CD4-positive, alpha-beta T cell treated with Interleukin-6 for 4 hours (primary cell): ENCODE measurements around the gene HOXA4.

ENCODE experiments used
- DNase-seq: peaks from one replicate; pipeline ENCODE4 v3.0.0-alpha.2; 2020; ENCODE audit warnings: mixed read lengths

The HOXA4 gene

DNA sequence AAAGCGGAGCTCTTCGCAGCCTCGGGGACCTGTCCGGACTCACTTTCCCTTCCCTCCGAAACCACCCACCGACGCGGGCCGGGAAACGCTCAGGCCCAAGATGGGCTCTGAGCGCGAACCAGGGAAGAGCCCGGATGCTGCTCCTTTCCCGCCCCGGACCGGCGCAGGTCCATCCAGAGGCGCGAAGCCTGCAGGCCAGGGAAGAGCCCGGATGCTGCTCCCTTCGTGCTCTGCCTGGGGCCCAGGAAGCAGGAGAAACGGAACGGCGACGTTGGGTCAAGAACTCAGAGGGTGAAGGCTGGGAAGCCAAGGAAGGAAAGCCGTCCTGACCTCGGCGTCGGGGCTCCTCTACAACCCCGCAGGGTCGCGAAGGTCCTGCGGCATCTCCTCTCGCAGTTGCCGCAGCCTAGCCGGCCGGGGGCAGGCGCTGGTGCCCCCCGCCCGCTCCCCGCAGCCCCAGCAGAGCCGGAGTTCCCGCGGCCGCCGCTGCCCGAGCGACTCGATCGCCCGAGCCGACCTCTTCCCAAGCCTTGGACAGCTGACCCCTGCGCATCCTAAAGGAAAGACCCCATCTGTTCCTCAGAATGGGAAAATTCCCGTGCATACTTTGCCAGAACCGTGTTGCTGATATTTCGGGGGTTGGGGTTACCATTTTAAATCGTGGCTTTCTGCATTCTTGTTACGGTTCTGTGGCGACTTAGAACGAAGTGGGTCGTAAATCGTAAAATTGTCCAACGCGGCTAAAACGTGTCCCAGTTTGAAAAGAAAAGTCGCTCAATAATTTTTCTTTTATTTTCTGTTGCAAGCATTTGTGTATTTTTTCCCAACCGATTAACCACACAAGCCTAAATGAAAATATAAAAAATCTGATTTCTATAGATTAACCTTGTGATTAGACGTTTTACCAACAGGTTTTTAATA lies 42.3 kb downstream of the HOXA4 start:
- no peak for DNase-seq

DNA sequence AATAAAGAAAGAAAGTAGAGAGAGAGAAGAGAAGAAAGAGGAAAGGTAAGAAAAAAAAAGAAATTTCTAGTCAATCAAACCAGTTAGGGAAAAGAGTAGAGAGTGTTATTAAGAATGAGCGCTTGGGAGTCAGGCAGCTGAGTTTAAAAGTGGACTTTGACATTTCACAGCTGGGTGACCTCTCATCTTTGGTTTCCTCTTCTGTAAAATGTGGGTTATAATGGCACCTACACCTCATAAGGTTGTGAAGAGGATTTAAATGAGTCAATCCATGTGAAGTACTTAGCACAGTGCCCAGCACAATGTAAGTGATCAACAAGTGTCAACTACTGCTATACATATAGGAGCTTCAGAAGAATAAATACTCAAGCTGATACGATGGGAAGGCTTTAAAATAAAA lies 46.9 kb downstream of the HOXA4 start:
- no peak for DNase-seq

DNA sequence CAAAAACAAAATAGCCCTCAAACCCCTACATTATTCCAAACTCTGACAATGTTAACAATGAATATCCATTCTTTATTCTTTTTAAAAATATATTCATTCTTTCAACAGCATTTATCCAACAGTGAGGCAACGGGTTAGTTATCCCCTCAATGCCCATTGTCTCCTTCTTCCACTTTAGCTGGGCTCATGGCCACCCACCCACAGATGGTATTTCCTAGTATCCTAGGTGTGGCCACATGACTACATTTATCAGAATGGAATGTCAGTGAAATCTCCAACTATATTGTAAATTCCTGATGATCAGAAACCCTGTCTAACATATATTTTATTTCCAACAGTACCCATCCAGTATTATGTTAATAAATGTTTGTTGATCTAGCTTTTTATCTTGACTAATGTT lies 48.4 kb downstream of the HOXA4 start:
- DNase-seq = no peak

DNA sequence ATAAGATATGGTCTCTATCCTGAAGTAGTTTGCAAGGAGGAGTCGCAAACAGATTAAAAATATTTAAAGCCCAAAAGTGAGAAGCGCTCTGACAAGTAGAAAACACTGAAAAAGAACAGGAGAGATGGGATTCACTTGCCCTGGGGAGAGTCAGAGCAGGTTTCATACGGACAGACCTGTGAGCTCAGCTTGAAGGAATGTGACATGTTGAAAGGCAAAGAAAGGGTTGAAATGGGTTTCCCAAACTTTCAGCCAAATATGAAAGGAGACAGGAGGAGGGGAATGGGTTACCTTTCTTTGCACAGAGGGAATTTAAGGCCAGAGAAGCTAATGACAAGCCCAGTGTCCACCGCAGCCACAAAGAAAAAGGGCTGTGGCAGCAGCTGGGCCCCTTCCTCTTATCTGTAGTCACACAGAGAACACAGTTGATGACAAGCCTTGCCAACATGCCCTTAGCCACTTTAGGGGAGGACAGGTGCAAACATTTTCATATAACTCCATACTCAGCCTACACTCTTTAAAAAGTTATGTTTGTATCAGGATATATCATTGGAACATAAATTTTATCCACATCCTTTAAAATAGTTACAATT lies 49.6 kb downstream of the HOXA4 start:
- no peak for DNase-seq

DNA sequence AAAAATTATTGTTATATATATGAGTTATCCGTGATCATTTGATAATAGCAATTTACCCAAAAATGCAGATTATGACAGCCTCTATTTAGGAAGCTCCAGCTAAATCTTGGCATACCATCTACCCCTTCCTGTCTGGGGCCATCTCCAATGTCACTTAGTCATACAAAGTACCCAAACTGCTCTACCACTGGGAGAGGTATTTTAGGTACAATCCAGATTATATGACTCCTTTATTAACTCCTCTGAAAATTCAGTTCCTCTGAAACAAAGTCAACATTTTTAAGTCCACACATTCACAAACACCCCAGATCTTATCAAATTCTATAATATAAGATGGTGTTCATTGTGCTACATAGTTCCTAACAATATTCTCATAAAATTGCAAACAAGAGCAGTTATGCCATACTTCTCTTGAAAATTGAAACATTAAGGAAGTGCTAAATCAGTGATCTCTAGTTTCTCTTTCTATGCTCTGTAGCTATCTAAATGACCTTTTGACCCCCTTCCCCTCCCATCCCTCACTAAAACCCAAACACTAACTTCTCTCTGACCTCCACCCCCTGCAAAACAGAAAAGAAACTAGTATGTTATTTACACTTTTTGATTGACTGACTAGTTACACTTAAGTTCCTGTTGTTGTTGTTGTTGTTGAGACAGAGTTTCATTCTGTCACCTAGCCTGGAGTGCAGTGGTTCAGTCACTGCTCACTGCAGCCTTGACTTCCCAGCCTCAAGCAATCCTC lies 51.2 kb downstream of the HOXA4 start:
- no peak for DNase-seq

DNA sequence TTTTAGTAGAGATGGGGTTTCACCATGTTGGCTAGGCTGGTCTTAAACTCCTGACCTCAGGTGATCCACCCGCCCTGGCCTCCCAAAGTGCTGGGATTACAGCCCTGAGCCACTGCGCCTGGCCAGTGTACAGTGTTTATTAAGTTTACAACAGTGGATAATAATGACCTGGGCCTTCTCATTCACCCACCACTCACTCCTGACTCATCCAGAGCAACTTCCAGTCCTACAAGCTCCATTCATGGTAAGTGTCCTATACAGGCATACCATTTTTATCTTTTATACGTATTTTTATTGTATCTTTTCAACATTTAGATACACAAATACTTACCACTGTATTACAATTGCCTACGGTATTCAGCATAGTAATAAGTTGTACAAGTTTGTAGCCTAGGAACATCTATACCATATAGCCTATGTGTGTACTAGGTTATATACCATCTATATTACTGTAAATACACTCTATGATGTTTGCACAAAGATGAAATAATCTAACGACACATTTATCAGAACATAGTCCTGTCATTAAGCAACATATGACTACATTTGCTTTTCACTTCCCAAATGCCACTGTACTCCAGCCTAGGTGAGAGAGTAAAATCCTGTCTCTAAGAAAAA lies 51.8 kb downstream of the HOXA4 start:
- no peak for DNase-seq
